Subcutaneous adipose tissue (tissue), 4 donors: ENCODE results near the gene COL27A1. TPM values are rescaled to one million over a fixed set of nuclear protein-coding genes. Genes with fewer than 3 reads are reported as not detected.

ENCODE experiments used
- CTCF ChIP-seq: fragments of 450-650 bp; IDR thresholded peaks from one replicate; pipeline ENCODE4 v1.5.1; 2016; ENCODE audit warnings: low read depth, mild to moderate bottlenecking, control low read depth, antibody characterized with exemption, moderate library complexity
- total RNA-seq, 4 donors: library from RNA; depleted of rRNA; stranded (reverse); fragments of >200 nt; gene quantifications; one replicate each; pipeline ENCODE4 v1.1.0, GENCODE V29; 2016

Gene COL27A1
- total RNA-seq, 4 donors from 2014 or later = 1.0 to 7.7 (median 4.4) TPM

DNA sequence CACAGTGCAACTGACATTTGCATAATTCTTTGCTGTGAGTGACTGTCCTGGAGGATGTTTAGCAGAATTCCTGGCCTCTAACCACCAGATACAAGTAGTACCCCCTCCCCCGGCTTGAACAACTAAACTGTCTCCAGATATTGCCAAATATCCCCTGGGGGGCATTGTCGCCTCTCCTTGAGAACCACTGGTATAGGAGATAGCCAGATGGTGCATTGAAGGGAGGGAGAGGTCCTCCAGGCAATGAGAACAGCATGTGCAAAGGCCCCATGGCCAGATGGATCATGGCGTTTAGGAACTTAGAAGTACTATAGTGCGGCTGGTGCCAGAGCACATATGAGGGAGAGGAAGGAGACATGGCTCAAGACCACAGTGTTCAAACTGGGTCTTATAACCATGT lies 148.6 kb downstream of the COL27A1 start:
- TF ChIP-seq CTCF = no peak

DNA sequence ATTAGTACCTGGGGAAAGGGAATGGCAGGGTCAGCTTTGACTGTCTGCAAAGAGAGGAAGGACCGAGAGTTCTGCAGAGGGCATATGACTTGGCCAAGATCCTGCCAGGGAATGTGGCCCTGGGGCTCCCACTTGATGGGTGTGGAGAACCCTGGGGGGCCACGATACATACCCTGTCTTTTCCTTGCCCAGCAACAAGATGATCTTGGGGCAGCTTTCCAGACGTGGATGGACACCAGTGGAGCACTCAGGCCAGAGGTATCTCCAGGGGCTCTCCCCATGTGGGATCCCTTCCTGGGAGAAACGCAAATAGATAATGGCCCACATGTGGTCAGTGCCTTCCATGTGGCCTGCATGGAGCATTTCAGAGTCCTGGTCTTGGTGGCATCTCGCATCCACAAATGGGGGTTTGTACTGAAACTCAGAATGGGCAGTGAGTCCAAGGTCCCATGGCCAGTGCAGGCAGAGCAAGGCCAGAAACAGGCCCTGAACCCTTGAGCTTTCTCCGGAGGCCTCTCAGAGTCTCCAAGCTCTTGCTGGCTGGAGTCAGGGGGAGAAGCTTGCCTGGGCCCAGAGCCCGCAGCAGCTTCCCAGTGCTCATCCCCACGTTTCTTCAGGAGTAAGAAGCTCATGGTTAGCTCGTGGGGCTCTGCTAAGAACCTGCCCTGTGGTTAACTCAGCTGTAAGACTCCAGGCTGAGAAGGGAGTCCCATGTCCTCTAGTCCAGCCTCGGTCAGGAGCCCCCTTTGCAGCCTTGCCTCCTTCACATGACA lies 149.3 kb downstream of the COL27A1 start:
- TF ChIP-seq CTCF = no peak

DNA sequence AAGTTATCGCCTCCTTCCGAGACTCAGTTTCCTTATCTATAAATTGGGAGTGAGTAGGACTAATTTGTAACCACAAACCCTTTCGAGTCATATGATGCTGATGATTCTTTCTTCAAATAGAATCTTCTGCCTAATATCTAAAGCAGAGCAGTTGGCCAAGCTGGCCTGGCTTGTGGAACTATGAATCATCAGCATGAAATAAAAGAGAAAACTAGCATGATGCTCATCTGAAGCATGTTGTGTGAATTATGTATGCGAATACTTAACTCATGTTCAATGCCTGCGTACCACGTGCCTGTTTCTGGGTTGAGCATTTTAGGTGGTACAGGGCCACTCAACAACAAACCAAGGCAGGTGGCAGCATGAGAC lies 152.5 kb downstream of the COL27A1 start:
- TF ChIP-seq CTCF = no peak

DNA sequence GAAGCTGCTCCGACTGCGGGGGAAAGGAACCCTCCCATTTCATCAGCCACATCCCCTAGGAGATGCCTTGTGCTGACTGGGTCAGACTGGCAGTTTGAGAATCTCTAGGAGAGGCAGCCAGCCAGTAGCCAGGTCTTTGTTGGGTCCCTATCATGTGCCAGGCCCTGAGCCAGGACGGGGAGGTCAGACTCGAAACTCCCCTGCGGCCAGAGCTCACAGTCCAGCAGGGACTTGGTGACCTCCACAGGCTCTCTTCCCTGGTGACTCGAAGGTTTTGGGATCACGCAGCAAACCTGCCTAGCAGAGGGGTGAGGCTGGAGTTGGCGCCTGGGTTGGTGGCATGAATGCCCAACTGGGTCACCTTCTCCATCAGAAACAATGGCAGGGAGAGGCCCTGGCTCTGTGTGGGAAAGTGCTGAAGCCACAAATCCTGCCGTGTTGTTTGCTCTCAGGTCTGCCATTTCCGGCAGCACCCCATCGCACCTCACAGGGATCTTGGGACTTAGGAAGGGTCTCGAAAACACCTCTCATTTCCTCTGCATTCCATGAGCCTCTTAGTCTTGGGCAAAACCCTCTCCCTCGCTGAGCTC lies 153.1 kb downstream of the COL27A1 start:
- TF ChIP-seq CTCF = no peak

DNA sequence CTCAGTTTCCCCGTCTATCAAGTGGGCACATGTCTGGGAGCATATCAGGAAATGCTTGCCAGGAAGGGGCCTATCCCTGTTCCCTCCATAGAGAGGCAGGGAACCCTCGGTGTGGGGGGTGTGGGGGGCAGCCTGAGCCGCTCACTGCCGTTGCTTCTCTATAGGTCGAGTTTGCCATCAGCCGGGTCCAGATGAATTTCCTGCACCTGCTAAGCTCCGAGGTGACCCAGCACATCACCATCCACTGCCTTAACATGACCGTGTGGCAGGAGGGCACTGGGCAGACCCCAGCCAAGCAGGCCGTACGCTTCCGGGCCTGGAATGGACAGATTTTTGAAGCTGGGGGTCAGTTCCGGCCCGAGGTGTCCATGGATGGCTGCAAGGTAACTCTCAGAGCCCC lies 153.8 kb downstream of the COL27A1 start:
- no peak for TF ChIP-seq CTCF

- no peak for TF ChIP-seq CTCF
Observed at GRCh38 chr9:114310471-114311450, 155.4 kb downstream of the COL27A1 start.
